Fibroblast of villous mesenchyme (primary cell): Measurements from ENCODE around the gene OFD1. TPM values are rescaled to one million over a fixed set of nuclear protein-coding genes. Genes with fewer than 3 reads are reported as not detected.

ENCODE experiments used
- DNase-seq: peaks from one replicate; pipeline ENCODE4 v3.0.0-alpha.2; 2010; ENCODE audit warnings: low read depth
- H3K4me3 ChIP-seq: 2 replicates; pipeline ENCODE4 v1.5.1; 2011; ENCODE audit warnings: low read depth, mild to moderate bottlenecking, low read length
- total RNA-seq: library from RNA; depleted of rRNA; stranded (reverse); fragments of >200 nt; gene quantifications from 2 replicates; pipeline ENCODE4 v1.2.3, GENCODE V29; 2012
- TF ChIP-seq, protein P1 (sequence below): IDR thresholded peaks from 2 replicates; pipeline ENCODE4 v1.5.1; 2012; ENCODE audit warnings: low read depth, mild to moderate bottlenecking, low read length; ENCODE audit not compliant: insufficient read depth

OFD1 gene, protein sequence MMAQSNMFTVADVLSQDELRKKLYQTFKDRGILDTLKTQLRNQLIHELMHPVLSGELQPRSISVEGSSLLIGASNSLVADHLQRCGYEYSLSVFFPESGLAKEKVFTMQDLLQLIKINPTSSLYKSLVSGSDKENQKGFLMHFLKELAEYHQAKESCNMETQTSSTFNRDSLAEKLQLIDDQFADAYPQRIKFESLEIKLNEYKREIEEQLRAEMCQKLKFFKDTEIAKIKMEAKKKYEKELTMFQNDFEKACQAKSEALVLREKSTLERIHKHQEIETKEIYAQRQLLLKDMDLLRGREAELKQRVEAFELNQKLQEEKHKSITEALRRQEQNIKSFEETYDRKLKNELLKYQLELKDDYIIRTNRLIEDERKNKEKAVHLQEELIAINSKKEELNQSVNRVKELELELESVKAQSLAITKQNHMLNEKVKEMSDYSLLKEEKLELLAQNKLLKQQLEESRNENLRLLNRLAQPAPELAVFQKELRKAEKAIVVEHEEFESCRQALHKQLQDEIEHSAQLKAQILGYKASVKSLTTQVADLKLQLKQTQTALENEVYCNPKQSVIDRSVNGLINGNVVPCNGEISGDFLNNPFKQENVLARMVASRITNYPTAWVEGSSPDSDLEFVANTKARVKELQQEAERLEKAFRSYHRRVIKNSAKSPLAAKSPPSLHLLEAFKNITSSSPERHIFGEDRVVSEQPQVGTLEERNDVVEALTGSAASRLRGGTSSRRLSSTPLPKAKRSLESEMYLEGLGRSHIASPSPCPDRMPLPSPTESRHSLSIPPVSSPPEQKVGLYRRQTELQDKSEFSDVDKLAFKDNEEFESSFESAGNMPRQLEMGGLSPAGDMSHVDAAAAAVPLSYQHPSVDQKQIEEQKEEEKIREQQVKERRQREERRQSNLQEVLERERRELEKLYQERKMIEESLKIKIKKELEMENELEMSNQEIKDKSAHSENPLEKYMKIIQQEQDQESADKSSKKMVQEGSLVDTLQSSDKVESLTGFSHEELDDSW
- total RNA-seq: 12.5 and 15.1 TPM in 2 replicates

DNA sequence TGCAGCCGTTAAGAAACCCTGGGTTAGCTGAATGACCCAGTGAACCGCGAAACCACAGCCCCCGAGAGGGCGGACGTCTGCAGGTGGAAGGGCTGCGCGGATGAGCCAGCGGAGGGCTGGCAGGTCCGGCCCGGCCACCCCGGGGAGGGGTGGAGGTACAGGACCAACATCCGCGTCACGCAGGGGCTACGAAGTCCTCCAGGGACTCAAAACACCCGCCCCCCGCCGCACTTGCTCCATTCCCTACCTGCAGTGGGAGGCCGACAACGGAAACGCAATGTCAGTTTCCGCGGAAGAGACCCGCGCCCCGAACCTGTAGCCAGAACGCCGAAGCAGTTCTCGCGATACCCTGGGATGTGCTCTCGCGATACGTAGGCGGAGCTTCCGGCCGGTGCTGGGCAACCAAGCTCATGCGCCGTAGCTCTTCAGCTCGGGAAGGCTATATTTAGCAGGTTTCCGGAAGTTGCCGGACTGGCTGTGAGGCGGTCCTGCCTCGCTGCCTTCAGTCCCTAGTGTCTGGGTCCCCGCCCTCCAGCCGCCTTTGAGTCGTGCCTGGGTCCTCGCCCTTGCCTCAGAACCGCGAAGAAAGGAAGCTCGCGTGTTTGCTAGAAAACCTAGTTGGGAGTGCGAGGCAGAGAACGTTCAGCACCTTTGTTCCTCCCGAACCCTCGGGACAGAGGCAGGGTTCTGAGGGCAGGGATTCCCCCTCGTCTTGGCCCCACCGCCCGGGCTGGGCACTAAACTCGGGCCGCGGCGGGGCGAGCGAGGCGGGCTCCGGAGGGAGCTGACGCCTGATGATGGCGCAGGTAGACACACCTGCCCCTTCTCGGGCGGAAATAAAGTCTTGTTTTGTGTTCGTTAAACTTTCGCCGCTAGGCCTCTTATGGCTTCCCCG, at the start of gene OFD1, which contains the start of gene TRAPPC2:
TSS of gene OFD1 (plus strand) at position 471 of the 895 bp plus-strand sequence. CDS start at position 795, 324 bp downstream.
TSS of gene TRAPPC2 (minus strand) at position 343 of the 895 bp plus-strand sequence. CDS start 14,657 bp downstream, outside the sequence.
- peak; percentile 95 for DNase-seq
- TF ChIP-seq, protein P1, sequence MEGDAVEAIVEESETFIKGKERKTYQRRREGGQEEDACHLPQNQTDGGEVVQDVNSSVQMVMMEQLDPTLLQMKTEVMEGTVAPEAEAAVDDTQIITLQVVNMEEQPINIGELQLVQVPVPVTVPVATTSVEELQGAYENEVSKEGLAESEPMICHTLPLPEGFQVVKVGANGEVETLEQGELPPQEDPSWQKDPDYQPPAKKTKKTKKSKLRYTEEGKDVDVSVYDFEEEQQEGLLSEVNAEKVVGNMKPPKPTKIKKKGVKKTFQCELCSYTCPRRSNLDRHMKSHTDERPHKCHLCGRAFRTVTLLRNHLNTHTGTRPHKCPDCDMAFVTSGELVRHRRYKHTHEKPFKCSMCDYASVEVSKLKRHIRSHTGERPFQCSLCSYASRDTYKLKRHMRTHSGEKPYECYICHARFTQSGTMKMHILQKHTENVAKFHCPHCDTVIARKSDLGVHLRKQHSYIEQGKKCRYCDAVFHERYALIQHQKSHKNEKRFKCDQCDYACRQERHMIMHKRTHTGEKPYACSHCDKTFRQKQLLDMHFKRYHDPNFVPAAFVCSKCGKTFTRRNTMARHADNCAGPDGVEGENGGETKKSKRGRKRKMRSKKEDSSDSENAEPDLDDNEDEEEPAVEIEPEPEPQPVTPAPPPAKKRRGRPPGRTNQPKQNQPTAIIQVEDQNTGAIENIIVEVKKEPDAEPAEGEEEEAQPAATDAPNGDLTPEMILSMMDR: no peak
- peak within 1 kb of the TSS; percentile 86 for H3K4me3 ChIP-seq

DNA sequence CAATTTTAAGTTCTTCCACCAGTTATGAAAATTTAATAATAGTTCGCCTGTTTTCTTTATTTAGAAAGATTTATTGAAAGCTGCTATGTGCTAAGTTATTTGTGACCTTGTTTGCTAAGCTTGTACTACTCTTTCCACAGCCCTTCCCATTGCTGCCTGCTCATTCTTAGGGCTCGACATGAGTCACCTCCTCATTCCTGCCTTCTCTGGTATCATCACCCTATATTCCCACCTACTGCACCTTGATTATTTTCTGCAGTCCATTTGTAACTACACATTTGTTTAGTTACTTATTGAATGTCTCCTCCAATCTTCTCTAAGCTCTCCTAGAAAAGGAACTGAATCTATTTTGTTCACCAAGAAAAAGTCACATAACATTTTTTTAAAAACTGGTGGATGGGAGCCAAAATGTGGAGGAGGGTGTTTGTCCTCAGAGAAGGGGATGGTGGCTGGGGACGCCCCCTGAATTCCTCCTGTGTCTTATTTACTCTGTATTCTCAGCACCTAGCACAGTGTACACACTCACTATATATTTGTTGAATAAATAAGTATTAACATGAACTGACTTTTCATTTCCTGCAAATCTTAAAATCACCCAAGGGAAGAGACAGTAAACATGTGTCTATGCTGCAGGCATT, 49.3 kb upstream of the OFD1 start:
- no peak for DNase-seq
- TF ChIP-seq, protein P1: no peak
- no peak overlapping the region for H3K4me3 ChIP-seq

DNA sequence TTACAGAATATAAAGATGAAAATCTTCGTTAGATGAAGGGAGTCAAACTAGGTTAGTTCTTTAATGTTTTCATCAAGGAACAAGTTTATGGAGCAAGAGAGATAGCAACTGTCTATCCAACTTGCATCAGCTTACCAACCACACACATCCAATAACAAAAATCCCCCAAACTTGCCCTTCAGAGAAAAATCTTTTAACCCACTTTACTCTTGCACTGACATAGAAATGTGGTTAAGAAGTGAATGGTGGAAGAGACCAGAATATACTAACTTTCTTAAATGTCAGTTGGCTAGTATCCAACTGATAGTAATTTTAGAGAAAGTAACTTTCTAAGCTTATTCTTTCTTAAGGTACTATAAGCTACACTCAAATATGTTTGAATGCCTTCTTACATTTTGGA, 47.3 kb upstream of the OFD1 start:
- TF ChIP-seq, protein P1: no peak
- H3K4me3 ChIP-seq: no peak overlapping the region
- DNase-seq: no peak

DNA sequence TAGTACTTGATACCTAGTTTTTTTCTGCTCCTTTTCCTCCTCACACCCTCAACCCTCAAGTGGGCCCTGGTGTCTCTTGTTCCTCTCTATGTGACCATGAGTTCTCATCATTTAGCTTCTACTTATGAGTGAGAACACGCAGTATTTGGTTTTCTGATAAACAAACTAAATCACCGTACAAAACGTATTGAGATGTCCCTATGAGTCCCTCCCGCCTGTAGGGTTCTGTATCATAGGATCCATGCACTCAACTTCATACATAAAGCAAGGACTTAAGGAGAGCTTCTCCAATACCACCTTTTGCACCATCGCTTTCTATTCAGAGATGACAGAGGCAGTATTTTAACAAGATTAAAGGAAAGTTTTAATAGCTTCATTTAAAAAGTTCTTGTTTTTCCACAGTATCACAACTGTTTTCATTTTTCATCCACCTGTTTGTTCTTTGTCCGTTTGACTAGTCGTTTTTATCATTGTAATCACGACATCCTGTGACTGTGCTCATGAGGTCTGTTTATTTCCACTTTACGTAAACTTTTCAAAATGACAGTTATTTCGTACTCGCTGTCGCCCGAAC, 46.1 kb upstream of the OFD1 start:
- no peak for DNase-seq
- peak overlapping the region; percentile 86 for H3K4me3 ChIP-seq
- TF ChIP-seq, protein P1: no peak

GRCh38 chrX:13688958-13689740, 45.4 kb upstream of the OFD1 start, which contains the start of gene RAB9A:
RAB9A (plus strand) TSS chrX:13689128; CDS start chrX:13708747, 19,619 bp downstream.
- TF ChIP-seq, protein P1: no peak
- peak; percentile 80 for DNase-seq
- H3K4me3 ChIP-seq: peak within 1 kb of the TSS; percentile 86
